SU-DHL-6 (cell line): ENCODE results near the gene SLC22A4.

Source experiments
- H2AFZ ChIP-seq: fragments of 200-600 bp; sonication (generic); 2 replicates; pipeline ENCODE4 v1.6.1; 2014; ENCODE audit warnings: low read depth, mild to moderate bottlenecking, moderate library complexity, mixed read lengths, antibody characterized with exemption, low read length; ENCODE audit not compliant: severe bottlenecking
- H3F3A ChIP-seq: fragments of 200-600 bp; shearing (Covaris generic); 2 replicates; pipeline ENCODE4 v1.6.0; 2016; ENCODE audit warnings: antibody characterized with exemption, mild to moderate bottlenecking; ENCODE audit not compliant: insufficient read depth
- H3K27ac ChIP-seq: fragments of 200-600 bp; sonication (generic); 2 replicates; pipeline ENCODE4 v1.5.1; 2016; ENCODE audit warnings: low read depth, mild to moderate bottlenecking, low read length, moderate library complexity, mixed read lengths
- H3K27me3 ChIP-seq: fragments of 200-600 bp; sonication (generic), shearing (Covaris generic); 2 replicates; pipeline ENCODE4 v1.6.0; 2014; ENCODE audit warnings: mild to moderate bottlenecking, low read length
- H3K36me3 ChIP-seq: fragments of 200-600 bp; sonication (generic); 2 replicates; pipeline ENCODE4 v1.6.1; 2014; ENCODE audit warnings: mild to moderate bottlenecking, low read length, mixed read lengths
- H3K4me2 ChIP-seq: fragments of 300-600, 200-600 bp; shearing (Covaris generic), sonication (generic); 2 replicates; pipeline ENCODE4 v1.6.0; 2014; ENCODE audit warnings: low read length, low read depth, mild to moderate bottlenecking; ENCODE audit not compliant: poor library complexity, severe bottlenecking
- H3K4me3 ChIP-seq: fragments of 200-600 bp; sonication (generic); 2 replicates; pipeline ENCODE4 v1.5.1; 2014; ENCODE audit warnings: antibody characterized with exemption, low read length, mild to moderate bottlenecking, mixed read lengths; ENCODE audit not compliant: insufficient read depth, poor library complexity, severe bottlenecking
- H3K79me2 ChIP-seq: fragments of 200-600 bp; sonication (generic); 2 replicates; pipeline ENCODE4 v1.6.1; 2014; ENCODE audit warnings: mild to moderate bottlenecking, low read length, moderate library complexity; ENCODE audit not compliant: insufficient read depth
- H3K9ac ChIP-seq: fragments of 200-600 bp; sonication (generic); 2 replicates; pipeline ENCODE4 v1.7.0; 2014; ENCODE audit warnings: mild to moderate bottlenecking, low read length
- H3K9me2 ChIP-seq: fragments of 200-600 bp; sonication (generic); replicated peaks from 2 replicates; pipeline ENCODE4 v1.6.1; 2014; ENCODE audit warnings: low read length; ENCODE audit not compliant: insufficient read depth
- H3K9me3 ChIP-seq: fragments of 200-600 bp; sonication (generic); 2 replicates; pipeline ENCODE4 v1.6.1; 2014; ENCODE audit warnings: low read length, mixed read lengths; ENCODE audit not compliant: insufficient read depth
- H4K20me1 ChIP-seq: fragments of 200-600 bp; sonication (generic); 2 replicates; pipeline ENCODE4 v1.6.1; 2014; ENCODE audit warnings: low read depth, mild to moderate bottlenecking, antibody characterized with exemption, low read length, moderate library complexity, mixed read lengths
- CTCF ChIP-seq: fragments of 200-600 bp; sonication (generic); IDR thresholded peaks from one replicate; pipeline ENCODE4 v1.5.1; 2017; ENCODE audit warnings: antibody characterized with exemption, mild to moderate bottlenecking, low read length, moderate library complexity; ENCODE audit not compliant: insufficient read depth, poor library complexity, severe bottlenecking
- EZH2phosphoT487 ChIP-seq: fragments of 200-600 bp; sonication (generic), shearing (Covaris generic); conservative IDR thresholded peaks from 2 replicates; pipeline ENCODE4 v1.6.1; 2018; ENCODE audit warnings: mild to moderate bottlenecking, antibody characterized with exemption, low read length, moderate library complexity, mixed read lengths

Gene SLC22A4

GRCh38 chr5:132388244-132389050 is 94.3 kb downstream of the SLC22A4 start:
- H3K9ac ChIP-seq = no peak overlapping the region
- no peak overlapping the region for H3K27ac ChIP-seq
- H3K36me3 ChIP-seq = no peaks in the 10 kb centered on the region
- TF ChIP-seq CTCF = no peak
- no peak for TF ChIP-seq EZH2phosphoT487
- no peaks in the 10 kb centered on the region for H3F3A ChIP-seq
- no peaks in the 10 kb centered on the region for H3K9me2 ChIP-seq
- no peaks in the 10 kb centered on the region for H4K20me1 ChIP-seq
- H3K27me3 ChIP-seq = no peaks in the 10 kb centered on the region
- H3K9me3 ChIP-seq = no peaks in the 10 kb centered on the region
- no peak overlapping the region for H3K4me3 ChIP-seq
- no peak overlapping the region for H2AFZ ChIP-seq
- H3K4me2 ChIP-seq = no peak overlapping the region
- no peaks in the 10 kb centered on the region for H3K79me2 ChIP-seq

DNA sequence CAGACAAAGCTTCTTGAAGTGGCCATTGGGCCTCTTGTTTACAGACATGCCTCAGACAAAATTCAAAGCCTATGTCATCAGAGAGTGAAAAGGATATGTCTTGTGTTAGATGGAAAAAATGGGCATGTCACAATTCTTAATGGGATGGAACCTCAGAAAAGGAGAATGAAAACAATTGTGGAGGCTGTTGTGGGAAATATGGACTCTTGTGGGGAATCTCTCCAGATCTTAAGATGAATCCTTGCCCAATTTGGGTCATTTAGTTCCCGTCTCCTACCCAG is 94.8 kb downstream of the SLC22A4 start:
- H3K9ac ChIP-seq = no peak overlapping the region
- no peak overlapping the region for H3K27ac ChIP-seq
- TF ChIP-seq EZH2phosphoT487 (no peak), CTCF (no peak)
- no peak overlapping the region for H2AFZ ChIP-seq
- H3F3A ChIP-seq = no peaks in the 10 kb centered on the region
- H3K4me3 ChIP-seq = no peak overlapping the region
- H3K9me3 ChIP-seq = no peaks in the 10 kb centered on the region
- no peaks in the 10 kb centered on the region for H3K36me3 ChIP-seq
- no peaks in the 10 kb centered on the region for H3K27me3 ChIP-seq
- H3K4me2 ChIP-seq = no peak overlapping the region
- no peaks in the 10 kb centered on the region for H3K79me2 ChIP-seq
- H4K20me1 ChIP-seq = no peaks in the 10 kb centered on the region
- no peaks in the 10 kb centered on the region for H3K9me2 ChIP-seq

- TF ChIP-seq EZH2phosphoT487 (no peak), CTCF (no peak)
- Histone ChIP-seq H3K27ac (no peak overlapping the region), H3K79me2 (no peaks in the 10 kb centered on the region), H3K9me2 (no peaks in the 10 kb centered on the region), H3F3A (no peaks in the 10 kb centered on the region), H3K9me3 (no peaks in the 10 kb centered on the region), H3K36me3 (no peaks in the 10 kb centered on the region), H3K9ac (no peak overlapping the region), H3K4me2 (no peak overlapping the region), H2AFZ (no peak overlapping the region), H3K4me3 (no peak overlapping the region), H4K20me1 (no peaks in the 10 kb centered on the region), H3K27me3 (no peaks in the 10 kb centered on the region)
Measured at GRCh38 chr5:132389585-132390286, 95.5 kb downstream of the SLC22A4 start.
